ENCODE results near the gene SLC22A12.

- TF ChIP-seq CTCF (IDR thresholded peaks at IDR 0.05; ENCODE audit: low read depth, low read length) (no peak), POLR2A (IDR thresholded peaks at IDR 0.05; ENCODE audit: extremely low read depth, insufficient read length) (no peak)
Observed at GRCh38 chr11:64643256-64643881, 52.3 kb downstream of the SLC22A12 start.

All from NB4 (cell line).